AG20443 (cell line): ENCODE measurements around the gene NTSR1.

Source experiments
- DNase-seq: peaks from one replicate; pipeline ENCODE4 v3.0.0; 2012; ENCODE audit warnings: low spot score, mixed read lengths

Gene NTSR1

DNA sequence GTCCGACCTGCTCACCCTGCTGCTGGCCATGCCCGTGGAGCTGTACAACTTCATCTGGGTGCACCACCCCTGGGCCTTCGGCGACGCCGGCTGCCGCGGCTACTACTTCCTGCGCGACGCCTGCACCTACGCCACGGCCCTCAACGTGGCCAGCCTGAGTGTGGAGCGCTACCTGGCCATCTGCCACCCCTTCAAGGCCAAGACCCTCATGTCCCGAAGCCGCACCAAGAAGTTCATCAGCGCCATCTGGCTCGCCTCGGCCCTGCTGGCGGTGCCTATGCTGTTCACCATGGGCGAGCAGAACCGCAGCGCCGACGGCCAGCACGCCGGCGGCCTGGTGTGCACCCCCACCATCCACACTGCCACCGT, 885 bp downstream of the NTSR1 start:
- no peak for DNase-seq

DNA sequence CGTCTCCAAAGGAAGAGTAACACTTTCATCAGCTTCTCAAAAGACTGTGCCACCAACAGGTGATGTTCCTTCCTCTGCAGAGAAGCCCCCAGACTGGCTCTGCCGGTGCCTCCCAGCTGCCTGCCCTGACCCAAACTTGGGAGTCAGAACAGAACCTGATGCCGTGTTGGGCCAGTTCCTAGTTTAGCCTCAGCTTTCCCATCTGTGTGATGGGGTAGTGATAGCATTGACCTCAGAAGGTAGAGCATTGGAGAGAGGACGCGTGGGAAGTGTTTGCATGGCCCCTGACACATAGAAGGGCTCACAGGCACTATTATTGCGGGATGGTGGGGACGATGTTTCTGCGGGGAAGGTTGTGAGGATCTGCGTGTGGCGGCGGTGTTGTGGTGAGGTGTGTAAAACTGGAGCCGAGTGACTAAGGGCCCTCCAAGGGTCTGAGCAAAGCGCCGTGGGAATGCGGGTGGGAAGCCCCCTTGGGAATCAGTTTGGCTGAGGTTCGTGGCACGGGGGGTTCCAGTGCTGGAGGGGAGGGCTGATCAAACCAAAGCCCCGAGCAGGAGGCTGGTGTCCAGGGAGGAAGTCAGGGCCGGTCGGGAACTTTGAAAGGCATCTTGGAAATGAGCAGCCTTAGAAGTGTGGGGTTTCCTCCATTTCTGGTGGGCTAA, 1.7 kb downstream of the NTSR1 start:
- DNase-seq, result no peak

DNA sequence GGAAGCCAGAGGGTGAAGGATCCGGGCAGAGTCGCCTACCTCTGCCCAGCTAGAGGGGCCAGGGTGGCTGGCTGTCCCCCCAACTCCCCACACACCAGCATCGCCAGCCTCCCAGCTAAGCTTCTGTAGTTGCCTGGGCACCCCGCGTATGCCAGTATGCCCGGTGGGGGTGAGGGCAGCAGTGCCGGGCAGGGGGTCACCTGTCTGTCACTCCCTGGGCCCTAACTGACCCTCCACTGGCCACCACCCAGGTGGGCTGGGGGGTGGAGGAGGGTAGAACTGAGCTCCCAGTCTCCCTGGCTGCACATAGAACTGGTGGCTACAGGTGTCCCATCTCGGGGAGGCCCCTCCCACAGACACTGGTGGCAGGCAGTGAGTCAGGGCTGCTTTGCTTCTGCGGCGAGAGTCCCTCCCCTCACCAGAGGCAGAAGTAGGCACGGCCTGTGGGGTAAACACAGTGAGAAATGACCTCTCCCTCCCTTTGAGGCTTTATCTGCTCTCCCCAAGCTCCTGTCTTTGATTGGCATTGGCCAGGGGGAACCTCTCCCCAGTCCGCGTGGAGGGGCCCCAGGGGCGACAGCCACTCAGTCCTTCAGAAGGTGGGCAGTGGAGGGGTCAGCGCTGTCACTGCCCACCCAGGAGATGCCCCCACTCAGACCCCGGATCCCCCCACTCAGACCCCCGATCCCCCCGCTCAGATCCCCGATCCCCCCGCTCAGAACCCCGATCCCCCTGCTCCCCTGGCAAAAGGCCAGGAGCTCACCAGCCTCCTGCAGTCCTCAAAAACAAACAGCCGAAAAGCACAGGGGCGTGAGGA, 2.5 kb downstream of the NTSR1 start:
- no peak for DNase-seq

DNA sequence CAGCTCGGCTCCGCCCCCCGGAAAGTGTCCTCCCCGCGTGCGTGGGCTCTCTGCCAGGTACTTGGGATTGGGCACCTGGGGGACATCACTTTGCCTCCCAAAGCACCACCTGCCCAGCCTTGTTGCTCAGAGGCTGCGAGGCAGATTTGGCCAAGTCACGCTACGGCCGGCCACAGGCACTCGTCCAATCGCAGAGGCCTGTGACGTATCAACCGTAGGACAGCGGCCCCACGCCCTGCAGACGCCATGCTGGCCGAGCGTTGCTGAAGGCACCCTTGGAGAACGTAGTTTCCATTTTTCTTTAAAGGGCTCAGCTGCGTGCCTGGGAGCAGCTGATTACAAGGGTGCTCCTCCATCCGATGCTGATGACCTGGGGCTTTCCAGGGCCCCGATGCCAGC, 3.1 kb downstream of the NTSR1 start:
- no peak for DNase-seq

DNA sequence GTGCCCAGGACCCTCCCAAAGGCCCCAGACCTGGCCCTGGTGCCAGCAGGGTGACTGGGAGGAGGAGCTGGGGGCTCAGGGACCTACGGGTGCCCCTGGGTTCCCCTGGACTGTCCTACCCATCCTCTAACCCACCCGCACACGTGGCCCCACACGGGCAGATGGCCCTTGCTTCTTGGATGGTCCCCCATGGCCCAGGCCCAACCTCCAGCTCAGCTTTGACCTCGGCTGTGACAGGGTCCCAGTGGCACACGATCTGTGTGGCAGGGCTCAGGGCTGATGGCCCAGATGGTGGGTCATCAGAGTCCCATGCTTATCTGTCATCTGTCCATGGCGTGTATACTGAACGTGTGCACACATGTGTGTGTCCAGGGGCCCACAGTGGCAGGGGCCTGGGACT, 4.0 kb downstream of the NTSR1 start:
- no peak for DNase-seq

DNA sequence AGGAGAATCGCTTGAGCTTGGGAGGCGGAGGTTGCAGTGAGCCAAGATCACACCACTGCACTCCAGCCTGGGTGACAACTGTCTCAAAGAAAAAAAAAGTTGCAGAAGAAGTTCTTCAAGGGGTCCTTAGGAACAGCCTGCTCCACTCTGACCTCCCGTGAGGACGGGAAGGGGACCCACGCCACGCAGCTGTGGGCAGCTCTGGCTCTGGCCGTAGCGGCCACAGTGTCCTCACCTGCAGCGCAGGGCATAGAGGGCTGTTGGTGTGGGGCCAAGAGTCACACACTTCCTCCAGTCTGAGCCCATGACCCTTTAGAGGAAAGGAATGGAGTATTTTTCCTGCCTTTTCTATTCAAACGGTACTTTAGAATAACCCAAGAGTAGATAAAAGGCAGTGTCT, 5.4 kb downstream of the NTSR1 start:
- no peak for DNase-seq

DNA sequence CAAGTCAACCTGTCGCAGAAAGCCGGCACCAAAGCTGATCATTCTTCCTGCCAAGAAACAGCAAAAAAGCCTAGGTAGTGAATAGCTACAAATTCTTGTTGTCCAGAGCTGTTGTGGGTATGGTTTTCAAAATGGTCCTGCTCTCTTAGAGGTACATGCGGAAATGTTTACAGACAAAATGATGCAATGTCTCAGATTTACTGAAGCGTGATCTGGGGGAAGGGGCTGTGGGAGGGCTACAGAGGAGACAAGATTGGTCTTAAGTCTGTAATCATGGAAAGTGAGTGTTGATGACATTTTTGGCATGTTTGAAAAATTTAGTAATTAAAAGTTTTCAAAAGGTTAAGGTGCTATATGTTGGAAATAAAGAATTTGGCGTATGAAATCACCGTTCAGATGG, 6.2 kb downstream of the NTSR1 start:
- no peak for DNase-seq

DNA sequence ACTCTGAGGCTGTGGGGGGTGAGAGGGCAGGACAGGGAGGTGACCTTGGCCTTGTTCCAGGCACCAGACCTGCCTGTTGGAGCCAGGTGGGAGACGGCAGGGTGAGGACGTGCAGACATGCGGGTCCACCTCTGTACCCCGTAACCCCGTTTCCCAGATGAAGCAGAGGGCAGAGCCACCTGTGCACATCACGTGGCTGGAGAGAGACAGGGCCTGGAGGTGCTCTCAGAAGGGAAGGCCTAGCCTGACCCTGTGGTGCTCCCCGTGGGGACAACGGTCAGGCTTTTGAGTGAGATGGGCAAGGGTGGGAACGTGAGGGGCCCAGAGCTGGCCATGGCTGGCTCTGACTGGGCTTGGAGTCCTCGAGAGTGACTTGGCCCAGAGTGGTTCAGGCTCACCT, 6.6 kb downstream of the NTSR1 start:
- no peak for DNase-seq

DNA sequence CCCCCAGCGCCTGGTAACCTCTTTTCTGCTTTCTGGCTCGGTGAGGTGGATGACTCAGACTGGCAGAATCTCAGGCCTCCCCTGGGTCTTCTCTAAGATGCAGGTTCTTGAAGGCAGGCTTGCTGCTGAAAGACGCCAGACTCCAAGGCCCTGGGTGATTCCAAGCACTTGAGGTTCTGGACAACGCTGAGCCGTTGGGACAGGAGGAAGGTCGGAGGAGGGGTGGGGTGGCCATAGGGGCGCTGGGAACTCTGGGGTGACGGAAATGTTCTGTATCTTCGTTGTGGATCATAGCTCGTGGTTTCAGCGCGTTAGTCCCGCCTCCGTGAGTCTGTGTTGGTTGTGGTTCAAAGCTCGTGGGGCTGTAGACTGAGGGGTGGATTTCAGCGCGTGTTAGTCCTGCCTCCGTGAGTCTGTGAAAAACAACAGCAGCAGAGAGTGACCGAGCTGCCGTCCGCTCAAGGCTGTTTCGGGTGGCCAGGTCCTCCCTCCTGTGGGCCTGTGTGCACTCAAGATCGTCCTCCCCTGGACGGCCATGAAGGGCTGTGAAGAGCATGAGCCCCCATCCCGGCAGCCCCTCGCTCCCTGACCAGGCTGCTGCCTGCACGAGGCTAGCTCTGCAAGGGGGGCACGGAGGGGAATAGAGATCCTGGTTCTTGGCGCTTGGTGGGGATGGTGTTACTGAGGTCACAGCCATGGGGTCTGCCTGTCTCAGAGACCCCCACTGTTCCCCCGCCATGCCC, 7.7 kb downstream of the NTSR1 start:
- DNase-seq, result no peak

DNA sequence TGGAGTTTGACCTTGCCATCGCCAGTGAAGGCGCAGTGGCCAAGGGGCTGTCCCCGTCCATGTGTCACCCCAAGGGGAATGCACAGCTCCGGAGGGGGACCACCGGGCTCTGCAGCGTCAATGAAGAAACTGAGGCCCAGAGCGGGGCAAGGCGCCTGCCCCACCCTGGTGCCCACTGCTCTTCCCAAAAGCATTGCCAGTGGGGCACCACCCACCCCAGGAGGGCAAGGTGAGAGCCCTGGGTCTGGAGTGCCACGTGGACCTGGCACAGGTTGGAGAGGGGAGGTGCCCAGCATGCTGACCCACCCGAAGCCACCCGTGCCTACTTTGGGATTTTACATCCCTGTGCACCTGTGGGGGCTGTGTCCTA, 8.3 kb downstream of the NTSR1 start:
- DNase-seq, result no peak

DNA sequence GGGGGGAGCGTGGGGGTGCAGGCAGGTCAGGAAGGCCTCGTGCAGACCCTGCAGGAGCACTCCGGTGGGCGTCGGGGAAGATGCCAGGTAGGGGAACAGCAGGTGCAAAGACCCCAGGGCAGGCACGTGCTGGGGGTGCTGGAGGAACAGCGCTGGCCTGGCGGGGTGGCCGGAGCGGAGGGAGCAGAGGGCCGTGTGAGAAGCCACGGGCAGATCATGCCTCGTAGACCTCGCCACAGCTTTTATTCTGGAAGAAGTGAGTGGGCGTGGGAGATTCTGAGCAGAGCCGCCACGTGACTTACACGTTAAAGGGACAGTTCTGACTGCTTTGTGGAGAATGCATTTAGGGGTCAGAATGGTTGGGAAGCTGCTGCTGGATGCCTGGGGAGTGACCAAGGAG, 9.3 kb downstream of the NTSR1 start:
- DNase-seq, result no peak

DNA sequence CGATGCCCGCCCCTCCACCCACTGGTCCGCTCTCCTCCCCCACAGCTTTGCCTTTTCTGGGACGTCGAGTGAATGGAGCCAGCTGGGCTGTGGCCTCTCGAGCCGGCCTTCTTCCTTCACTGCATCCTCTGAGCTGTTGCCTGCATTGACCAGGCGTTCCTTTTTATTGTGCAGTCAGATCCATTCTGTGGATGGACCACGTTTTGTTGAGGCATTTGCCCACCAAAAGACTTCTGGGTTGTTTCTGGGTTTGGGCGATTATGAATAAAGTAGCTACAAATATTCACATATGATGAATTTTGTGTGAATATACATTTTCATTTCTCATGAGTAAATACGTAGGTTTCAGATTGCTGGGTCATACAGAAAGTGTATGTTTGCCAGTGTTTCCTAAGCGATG, 9.9 kb downstream of the NTSR1 start:
- no peak for DNase-seq

DNA sequence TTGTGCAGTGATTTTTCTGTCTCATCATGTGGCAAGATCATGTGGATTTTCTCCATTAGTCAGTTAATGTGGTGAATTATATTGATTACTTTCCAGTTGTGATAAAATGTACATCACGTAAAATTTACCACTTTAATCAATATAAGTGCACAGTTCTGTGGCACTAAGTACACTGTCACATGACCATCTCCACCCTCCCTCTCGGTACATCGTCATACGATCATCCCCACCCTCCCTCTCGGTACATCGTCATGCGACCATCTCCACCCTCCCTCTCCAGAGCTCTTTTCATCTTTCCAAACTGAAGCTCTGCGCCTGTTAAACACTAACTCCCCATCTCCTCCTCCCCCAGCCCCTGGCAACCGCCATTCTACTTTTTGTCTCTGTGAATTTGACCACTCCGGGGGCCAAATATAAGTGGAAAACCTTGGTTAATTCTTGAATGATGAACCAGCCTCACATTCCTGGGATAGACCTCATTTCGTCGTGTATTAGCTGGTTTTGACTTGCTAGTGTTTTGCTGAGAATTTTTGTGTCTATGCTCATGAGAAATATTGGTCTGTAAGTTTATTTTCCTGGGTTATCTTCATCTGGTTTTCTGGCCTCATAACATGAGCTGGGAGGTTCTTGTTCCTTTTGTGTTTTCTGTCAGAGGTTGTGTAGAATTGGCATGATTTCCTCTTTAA, 10.8 kb downstream of the NTSR1 start:
- DNase-seq, result no peak

DNA sequence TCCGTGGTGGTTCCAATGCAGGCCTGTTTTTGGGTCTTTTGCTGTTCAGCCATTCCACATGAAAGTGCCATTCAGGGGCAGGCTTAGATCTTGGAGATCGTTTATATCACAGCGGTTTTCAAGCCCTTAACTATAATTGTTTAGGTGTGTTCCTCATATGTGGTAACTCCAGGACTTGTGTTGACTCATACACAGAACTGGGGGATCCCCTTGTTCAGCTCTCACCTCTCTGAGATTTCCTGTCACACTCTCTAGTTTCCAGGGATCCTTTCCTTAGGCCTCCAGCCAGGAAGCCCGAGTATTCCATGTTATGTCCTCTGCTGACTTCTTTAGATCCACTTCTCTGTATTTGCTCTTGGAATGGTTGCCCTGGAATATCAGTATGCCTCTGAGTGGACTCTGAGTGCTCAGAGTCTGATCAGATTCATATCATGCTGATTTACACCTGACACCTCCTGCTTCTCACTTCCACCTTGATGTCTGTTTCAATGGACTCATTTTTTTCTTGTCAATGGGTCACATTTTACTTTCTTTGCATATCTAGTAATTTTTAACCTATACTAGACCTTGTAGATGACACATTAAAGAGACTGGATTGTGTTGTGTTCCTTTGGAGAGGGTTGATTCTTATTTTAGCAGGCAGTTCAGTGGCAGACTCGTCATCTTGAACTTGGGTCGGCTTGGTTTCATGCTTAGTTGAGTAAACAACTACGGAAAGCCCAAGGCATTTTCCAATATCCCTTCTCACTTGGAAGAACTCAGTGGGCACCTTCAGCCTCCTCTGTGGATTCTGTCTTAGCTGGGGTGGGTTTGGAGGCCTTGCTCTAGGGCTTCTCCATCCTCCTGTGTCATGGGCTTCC, 13.1 kb downstream of the NTSR1 start:
- no peak for DNase-seq

DNA sequence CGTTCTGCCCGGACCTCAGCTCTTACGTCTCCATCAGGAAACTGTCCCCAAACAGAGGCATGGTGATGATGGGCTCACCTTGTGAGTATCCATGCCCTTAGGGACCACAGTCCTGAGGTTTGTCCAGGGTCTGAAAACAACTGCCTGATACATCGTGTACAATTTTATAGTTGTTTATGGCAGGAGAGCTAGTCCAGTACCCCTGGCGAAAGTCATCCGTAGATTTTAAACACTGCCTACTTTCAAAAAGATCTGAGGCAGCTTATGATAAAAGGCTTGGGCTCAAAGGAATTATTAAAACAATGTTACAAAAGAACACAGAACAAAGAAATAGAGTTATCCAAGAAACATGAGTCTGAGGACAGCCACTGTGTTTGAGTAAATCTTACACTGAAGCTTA, 14.0 kb downstream of the NTSR1 start:
- no peak for DNase-seq

DNA sequence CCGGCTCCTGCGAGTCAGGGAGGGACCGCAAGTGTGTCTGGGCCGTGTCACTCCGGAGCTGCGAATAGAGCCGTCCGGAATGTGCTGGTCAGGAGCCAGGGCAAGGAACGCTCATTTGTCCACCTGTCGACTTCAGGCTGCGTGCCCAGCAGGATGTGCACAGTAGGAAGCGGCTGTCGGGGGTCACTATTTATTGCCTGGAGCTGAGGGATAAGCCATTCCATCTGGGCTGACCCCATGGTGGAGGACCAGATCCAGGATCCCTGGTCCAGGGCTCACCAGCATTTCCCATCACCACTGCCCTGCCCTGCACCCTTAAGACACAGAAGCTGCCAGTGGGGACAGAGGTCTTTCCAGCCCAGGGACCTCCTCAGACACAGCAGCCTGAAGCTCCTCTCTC, 14.7 kb downstream of the NTSR1 start:
- no peak for DNase-seq

DNA sequence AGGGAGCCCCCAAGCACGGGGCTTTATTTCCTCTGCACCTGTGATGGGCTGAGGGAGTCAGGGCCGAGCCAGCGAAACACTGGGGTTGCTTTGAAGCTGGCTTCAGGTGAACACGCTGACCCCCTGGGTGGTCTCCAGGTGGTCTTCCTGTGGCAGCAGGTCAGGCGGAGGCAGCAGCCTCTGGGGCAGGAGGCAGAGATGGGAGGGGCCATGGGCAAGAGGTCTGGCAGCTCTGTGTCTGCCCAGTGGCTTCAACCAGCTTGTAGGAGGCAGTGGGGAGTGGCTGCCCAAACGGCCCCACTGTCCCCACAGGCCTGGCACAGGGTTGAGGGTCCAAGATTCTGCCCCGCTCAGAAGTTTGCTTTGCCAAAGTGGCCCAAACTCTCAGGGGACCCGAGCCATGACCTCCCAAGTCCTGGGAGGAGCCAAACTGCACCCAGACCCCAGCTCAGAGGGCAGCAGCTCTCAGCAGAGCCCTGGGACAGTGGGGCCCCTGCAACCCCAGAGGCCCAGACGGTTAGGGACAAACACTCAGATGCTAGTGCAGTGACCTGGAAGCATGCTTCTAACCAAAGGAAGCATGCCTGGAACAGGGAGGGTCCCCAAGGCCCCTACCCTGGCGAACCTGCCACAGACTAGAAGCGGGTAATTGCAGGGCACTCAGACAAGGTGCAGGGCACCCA, 15.3 kb downstream of the NTSR1 start:
- DNase-seq, result no peak

DNA sequence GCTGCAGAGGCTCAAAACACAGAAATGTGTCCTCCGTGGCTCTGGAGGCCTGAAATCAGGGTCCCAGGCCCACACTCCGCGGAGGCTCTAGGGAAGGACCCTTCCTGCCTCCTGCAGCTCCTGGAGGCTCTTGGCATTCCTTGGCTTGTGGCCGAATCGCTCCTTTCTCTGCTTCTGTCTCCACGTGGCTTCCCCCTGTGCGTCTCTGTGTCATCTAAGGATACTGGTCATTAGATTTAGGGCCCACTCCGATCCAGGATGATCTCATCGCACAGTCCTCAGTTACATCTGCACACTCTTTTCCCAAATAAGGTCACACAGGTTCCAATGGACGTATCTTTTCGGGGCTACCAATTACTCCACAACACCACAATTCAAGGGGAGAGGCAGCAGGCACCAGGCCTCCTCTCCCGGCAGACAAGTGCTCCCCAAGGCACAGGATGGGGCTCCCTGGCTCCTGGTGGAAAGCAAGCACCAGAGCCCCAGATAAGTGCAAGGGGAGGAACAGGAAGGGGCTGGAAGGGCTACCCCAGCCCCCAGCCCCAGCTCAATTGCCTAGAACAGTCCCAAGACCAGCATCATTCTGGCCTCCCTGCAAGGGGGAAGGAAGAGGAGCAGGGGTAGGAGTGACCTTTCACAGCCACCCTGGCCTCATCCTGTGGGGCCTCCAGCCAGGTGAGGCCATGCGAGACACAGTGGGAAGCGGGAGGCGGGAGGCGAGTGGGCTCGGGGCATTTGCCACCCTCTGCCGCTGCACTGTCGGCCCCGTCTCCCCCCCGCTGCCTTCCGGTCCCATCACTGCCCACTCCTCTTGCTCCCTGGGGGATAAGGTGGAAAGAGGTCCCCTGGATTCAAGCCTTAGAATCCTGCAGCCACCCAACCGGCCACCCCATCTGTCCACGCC, 16.3 kb downstream of the NTSR1 start:
- DNase-seq, result no peak

DNA sequence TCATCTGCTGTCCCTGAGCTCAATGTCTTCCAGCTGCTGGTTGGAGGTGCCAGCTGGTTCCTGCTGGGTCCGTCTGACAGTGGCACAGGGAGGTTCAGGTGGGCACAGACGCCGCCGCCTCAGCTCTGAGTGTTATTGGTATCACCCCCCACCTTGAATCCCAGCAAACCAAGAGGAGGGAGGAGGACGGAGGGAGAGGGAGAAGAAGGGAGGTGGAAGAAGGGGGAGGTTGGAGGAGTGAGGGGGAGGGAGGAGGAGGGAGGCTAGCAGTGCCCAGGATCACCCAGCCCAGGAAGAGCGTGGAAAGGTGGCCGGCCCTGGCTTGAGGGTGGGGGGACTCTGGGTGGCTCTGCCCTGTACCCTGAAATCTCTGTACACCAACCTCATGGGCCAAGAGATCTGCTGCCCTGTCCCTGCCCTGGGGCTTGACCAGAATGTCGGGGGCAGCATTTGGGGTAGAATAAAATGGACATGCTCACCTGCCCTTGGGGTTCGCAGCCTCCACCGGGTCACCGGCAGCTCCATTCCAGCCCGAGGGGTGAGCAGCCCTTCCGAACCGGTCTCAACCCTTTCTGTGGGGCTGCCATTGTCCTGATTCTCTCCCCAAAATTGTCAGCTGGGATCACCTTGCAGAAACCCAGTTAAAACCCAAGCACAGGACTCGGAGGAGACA, 17.1 kb downstream of the NTSR1 start:
- DNase-seq, result no peak

DNA sequence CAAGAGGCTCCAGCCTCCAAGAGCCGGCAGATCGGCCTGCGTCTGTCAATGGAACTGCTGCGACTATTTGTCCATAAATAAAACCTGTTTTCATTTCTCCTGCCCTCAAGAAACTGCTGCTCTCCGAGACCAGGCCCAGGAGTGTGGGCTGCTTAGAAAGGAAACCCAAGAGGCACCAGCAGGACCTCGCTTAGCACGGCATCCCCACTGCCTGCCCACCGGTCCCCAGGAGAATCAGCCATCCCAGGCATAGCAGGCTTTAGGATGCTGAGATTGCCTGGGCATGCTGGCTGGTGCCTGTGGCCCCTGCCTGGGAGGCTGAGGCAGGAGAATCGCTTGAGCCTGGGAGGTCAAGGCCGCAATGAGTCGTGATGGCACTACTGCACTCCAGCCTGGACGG, 17.6 kb downstream of the NTSR1 start:
- DNase-seq, result no peak
